NB4 (cell line): ENCODE results near the gene BANP.

Experiments
- DNase-seq: peaks from one replicate; pipeline ENCODE4 v3.0.0; 2010; ENCODE audit warnings: low read depth
- H3K4me3 ChIP-seq: one replicate; pipeline ENCODE4 v1.5.1; 2011; ENCODE audit warnings: mild to moderate bottlenecking, low read depth, low read length, moderate library complexity
- CTCF ChIP-seq: IDR thresholded peaks from one replicate; pipeline ENCODE4 v1.5.1; 2012; ENCODE audit warnings: low read depth, low read length
- MAX ChIP-seq: IDR thresholded peaks from 2 replicates; pipeline ENCODE4 v1.6.1; 2011; ENCODE audit warnings: low read depth, low read length
- MYC ChIP-seq: IDR thresholded peaks from 2 replicates; pipeline ENCODE4 v1.6.1; 2011; ENCODE audit warnings: low read depth, low read length
- POLR2A ChIP-seq: IDR thresholded peaks from 2 replicates; pipeline ENCODE4 v1.6.1; 2011; ENCODE audit warnings: mild to moderate bottlenecking; ENCODE audit not compliant: insufficient read length; ENCODE audit errors: extremely low read depth

The BANP gene

GRCh38 chr16:88009563-88010342 lies 58.5 kb downstream of the BANP start:
- no peak for TF ChIP-seq CTCF
- DNase-seq: no peak
- H3K4me3 ChIP-seq: no peak overlapping the region

- no peak overlapping the region for H3K4me3 ChIP-seq
- DNase-seq: no peak
- TF ChIP-seq POLR2A: no peak
- no peak for TF ChIP-seq CTCF
- TF ChIP-seq MAX: no peak
- TF ChIP-seq MYC: no peak
Observed at GRCh38 chr16:88010343-88010967, 59.2 kb downstream of the BANP start.

GRCh38 chr16:88010968-88011483 lies 59.8 kb downstream of the BANP start:
- H3K4me3 ChIP-seq: no peak overlapping the region
- TF ChIP-seq MAX (no peak), CTCF (no peak), POLR2A (no peak), MYC (no peak)
- no peak for DNase-seq

- TF ChIP-seq MAX: no peak
- no peak for TF ChIP-seq MYC
- TF ChIP-seq CTCF: no peak
- no peak for TF ChIP-seq POLR2A
- no peak for DNase-seq
Observed at GRCh38 chr16:88012360-88012759, 61.1 kb downstream of the BANP start.

GRCh38 chr16:88013091-88013609 lies 61.9 kb downstream of the BANP start:
- no peak for DNase-seq
- TF ChIP-seq MYC (no peak), POLR2A (no peak), CTCF (no peak), MAX (no peak)
- no peak overlapping the region for H3K4me3 ChIP-seq

More at GRCh38 chr16:88012360-88012759, 61.1 kb downstream of the BANP start:
- H3K4me3 ChIP-seq: no peak overlapping the region
